Measurements from ENCODE around the gene DNAJC5.

GRCh38 chr20:63930971-63931553 is 36.1 kb downstream of the DNAJC5 start:
- TF ChIP-seq ZNF274 (IDR thresholded peaks at IDR 0.05; ENCODE audit: low read depth, low read length) (no peak), YY1 (IDR thresholded peaks at IDR 0.05; ENCODE audit: insufficient read depth, insufficient read length) (no peak)
